NCI-H2171 (cell line): ENCODE measurements around the gene HDHD5.

Experiments
- DNase-seq: peaks from one replicate; lab custom pipeline; 2025; lab: John Stamatoyannopoulos, UW

Gene HDHD5

GRCh38 chr22:17158568-17159503 lies at the start of gene HDHD5:
TSS of gene HDHD5 (minus strand) at chr22:17159277. CDS start at chr22:17159251, 26 bp downstream.
- peak; percentile 90 for DNase-seq

GRCh38 chr22:17205432-17205831 lies 46.4 kb upstream of the HDHD5 start:
- peak; percentile 22 for DNase-seq

- DNase-seq: no peak
Measured at GRCh38 chr22:17201285-17201945, 42.3 kb upstream of the HDHD5 start.

- DNase-seq: no peak
Measured at GRCh38 chr22:17199003-17199731, 40.1 kb upstream of the HDHD5 start.

- no peak for DNase-seq
Measured at GRCh38 chr22:17198170-17199002, 39.3 kb upstream of the HDHD5 start.

GRCh38 chr22:17194213-17194612 lies 35.1 kb upstream of the HDHD5 start:
- no peak for DNase-seq

GRCh38 chr22:17192186-17192585 lies 33.1 kb upstream of the HDHD5 start:
- no peak for DNase-seq

GRCh38 chr22:17191163-17191784 lies 32.2 kb upstream of the HDHD5 start:
- DNase-seq: no peak

GRCh38 chr22:17190702-17191101 lies 31.6 kb upstream of the HDHD5 start:
- DNase-seq: no peak

GRCh38 chr22:17176715-17177114 lies 17.6 kb upstream of the HDHD5 start:
- no peak for DNase-seq

- no peak for DNase-seq
Measured at GRCh38 chr22:17172029-17172833, 13.2 kb upstream of the HDHD5 start.

GRCh38 chr22:17171153-17172028 lies 12.3 kb upstream of the HDHD5 start:
- DNase-seq: peak; percentile 66

GRCh38 chr22:17167486-17167885 lies 8.4 kb upstream of the HDHD5 start:
- no peak for DNase-seq

- no peak for DNase-seq
Measured at GRCh38 chr22:17164392-17165024, 5.4 kb upstream of the HDHD5 start.

GRCh38 chr22:17162731-17163130 lies 3.7 kb upstream of the HDHD5 start:
- DNase-seq: no peak

- no peak for DNase-seq
Measured at GRCh38 chr22:17161991-17162390, 2.9 kb upstream of the HDHD5 start.

- DNase-seq: peak; percentile 54
Measured at GRCh38 chr22:17159504-17159951, 451 bp upstream of the HDHD5 start.

GRCh38 chr22:17158176-17158567 lies 905 bp downstream of the HDHD5 start:
- DNase-seq: no peak

- no peak for DNase-seq
Measured at GRCh38 chr22:17157714-17158113, 1.4 kb downstream of the HDHD5 start.
